Activated CD8-positive, alpha-beta memory T cell treated with anti-CD3 and anti-CD28 coated beads, Interleukin-2, amount 10 ng/mL, durations not matched to agents 7 days and 5 days (primary cell): Measurements from ENCODE around the gene DSG3. TPM values are rescaled to one million over a fixed set of nuclear protein-coding genes. Genes with fewer than 3 reads are reported as not detected.

Source experiments
- ATAC-seq: fragments of 150-1000 bp; cut with Tn5 transposase; one replicate; pipeline ENCODE4 v1.10.0; 2021; ENCODE audit warnings: moderate library complexity
- CTCF ChIA-PET: fragments of 350-600 bp; sonication (Branson Sonifier 250); formaldehyde crosslinking; loops from one replicate; lab custom pipeline; 2021; ENCODE audit warnings: antibody characterized with exemption; lab: Charles Lee
- DNase-seq: peaks from one replicate; pipeline ENCODE4 v3.0.0-alpha.2; 2020
- H3K27ac Mint-ChIP-seq: one replicate; pipeline ENCODE4 v1.8.0; 2021; ENCODE audit warnings: mild to moderate bottlenecking, mixed read lengths
- H3K27me3 Mint-ChIP-seq: one replicate; pipeline ENCODE4 v1.8.0; 2021; ENCODE audit warnings: mixed read lengths
- H3K36me3 Mint-ChIP-seq: one replicate; pipeline ENCODE4 v1.8.0; 2021; ENCODE audit warnings: mild to moderate bottlenecking, mixed read lengths
- H3K4me1 Mint-ChIP-seq: one replicate; pipeline ENCODE4 v1.8.0; 2021; ENCODE audit warnings: mixed read lengths
- H3K4me3 Mint-ChIP-seq: one replicate; pipeline ENCODE4 v1.8.0; 2021; ENCODE audit warnings: mild to moderate bottlenecking, moderate library complexity, mixed read lengths
- H3K9me3 Mint-ChIP-seq: one replicate; pipeline ENCODE4 v1.8.0; 2022; ENCODE audit warnings: low read depth, mixed read lengths
- total RNA-seq, 2 experiments: library from RNA; stranded (reverse); gene quantifications; one replicate each; pipeline ENCODE4 v1.2.3, GENCODE V29; 2021

The DSG3 gene
- total RNA-seq, 2 experiments from 2014 or later = not detected

- DNase-seq (no peak), ATAC-seq (no peak)
- H3K9me3 Mint-ChIP-seq = peaks cover 2% of the 10 kb centered on the region
- CTCF ChIA-PET = no interaction called here
- no peaks in the 10 kb centered on the region for H3K27me3 Mint-ChIP-seq
- no peaks in the 10 kb centered on the region for H3K36me3 Mint-ChIP-seq
- H3K4me1 Mint-ChIP-seq = no peaks in the 10 kb centered on the region
- H3K4me3 Mint-ChIP-seq = no peak overlapping the region
- no peak overlapping the region for H3K27ac Mint-ChIP-seq
Observed at GRCh38 chr18:31440787-31441186, 6.8 kb upstream of the DSG3 start.

- CTCF ChIA-PET = no interaction called here
- H3K36me3 Mint-ChIP-seq = no peaks in the 10 kb centered on the region
- peaks cover 2% of the 10 kb centered on the region for H3K9me3 Mint-ChIP-seq
- H3K4me3 Mint-ChIP-seq = no peak overlapping the region
- no peaks in the 10 kb centered on the region for H3K4me1 Mint-ChIP-seq
- DNase-seq (no peak), ATAC-seq (no peak)
- H3K27me3 Mint-ChIP-seq = no peaks in the 10 kb centered on the region
- H3K27ac Mint-ChIP-seq = no peak overlapping the region
Observed at GRCh38 chr18:31441493-31441892, 6.0 kb upstream of the DSG3 start.

GRCh38 chr18:31444142-31444541 is 3.4 kb upstream of the DSG3 start:
- ATAC-seq = no peak
- H3K9me3 Mint-ChIP-seq = peaks cover 2% of the 10 kb centered on the region
- H3K27me3 Mint-ChIP-seq = no peaks in the 10 kb centered on the region
- no peak for DNase-seq
- CTCF ChIA-PET = no interaction called here
- H3K27ac Mint-ChIP-seq = no peak overlapping the region
- H3K36me3 Mint-ChIP-seq = no peaks in the 10 kb centered on the region
- no peak overlapping the region for H3K4me3 Mint-ChIP-seq
- no peaks in the 10 kb centered on the region for H3K4me1 Mint-ChIP-seq

- ATAC-seq (no peak), DNase-seq (no peak)
- no peak overlapping the region for H3K27ac Mint-ChIP-seq
- H3K27me3 Mint-ChIP-seq = no peaks in the 10 kb centered on the region
- H3K36me3 Mint-ChIP-seq = no peaks in the 10 kb centered on the region
- CTCF ChIA-PET = no interaction called here
- H3K4me1 Mint-ChIP-seq = no peaks in the 10 kb centered on the region
- no peaks in the 10 kb centered on the region for H3K9me3 Mint-ChIP-seq
- H3K4me3 Mint-ChIP-seq = no peak overlapping the region
Observed at GRCh38 chr18:31445908-31446307, 1.6 kb upstream of the DSG3 start.

- no peaks in the 10 kb centered on the region for H3K9me3 Mint-ChIP-seq
- H3K36me3 Mint-ChIP-seq = no peaks in the 10 kb centered on the region
- no peak overlapping the region for H3K4me3 Mint-ChIP-seq
- no peaks in the 10 kb centered on the region for H3K27me3 Mint-ChIP-seq
- no peaks in the 10 kb centered on the region for H3K4me1 Mint-ChIP-seq
- no peak for DNase-seq
- CTCF ChIA-PET = no interaction called here
- ATAC-seq = no peak
- H3K27ac Mint-ChIP-seq = no peak overlapping the region
Observed at GRCh38 chr18:31446854-31447253, 687 bp upstream of the DSG3 start.

- ATAC-seq (no peak), DNase-seq (no peak)
- no peaks in the 10 kb centered on the region for H3K36me3 Mint-ChIP-seq
- H3K4me1 Mint-ChIP-seq = no peaks in the 10 kb centered on the region
- H3K9me3 Mint-ChIP-seq = peaks cover 2% of the 10 kb centered on the region
- H3K27ac Mint-ChIP-seq = no peak overlapping the region
- no peak overlapping the region for H3K4me3 Mint-ChIP-seq
- H3K27me3 Mint-ChIP-seq = no peaks in the 10 kb centered on the region
- CTCF ChIA-PET = no interaction called here
Observed at GRCh38 chr18:31450409-31450808, 2.9 kb downstream of the DSG3 start.

- H3K36me3 Mint-ChIP-seq = no peaks in the 10 kb centered on the region
- H3K4me1 Mint-ChIP-seq = no peaks in the 10 kb centered on the region
- no peak for DNase-seq
- no peak overlapping the region for H3K27ac Mint-ChIP-seq
- CTCF ChIA-PET = no interaction called here
- no peak for ATAC-seq
- no peaks in the 10 kb centered on the region for H3K27me3 Mint-ChIP-seq
- no peak overlapping the region for H3K4me3 Mint-ChIP-seq
- peaks cover 2% of the 10 kb centered on the region for H3K9me3 Mint-ChIP-seq
Observed at GRCh38 chr18:31451625-31452024, 4.1 kb downstream of the DSG3 start.

GRCh38 chr18:31454066-31454708 is 6.6 kb downstream of the DSG3 start:
- ATAC-seq = no peak
- no peaks in the 10 kb centered on the region for H3K36me3 Mint-ChIP-seq
- no peaks in the 10 kb centered on the region for H3K27me3 Mint-ChIP-seq
- DNase-seq = no peak
- CTCF ChIA-PET = no interaction called here
- H3K9me3 Mint-ChIP-seq = peaks cover 2% of the 10 kb centered on the region
- H3K27ac Mint-ChIP-seq = no peak overlapping the region
- no peak overlapping the region for H3K4me3 Mint-ChIP-seq
- H3K4me1 Mint-ChIP-seq = no peaks in the 10 kb centered on the region

GRCh38 chr18:31469629-31470028 is 22.1 kb downstream of the DSG3 start:
- CTCF ChIA-PET = interaction anchor here (1.1 kb wide), 1 partner anchor 8 kb away, joined by 4 read pairs; no protein-coding TSS in a partner anchor

GRCh38 chr18:31478688-31479087 is 31.1 kb downstream of the DSG3 start:
- Mint-ChIP-seq H3K4me3 (no peak overlapping the region), H3K36me3 (no peaks in the 10 kb centered on the region), H3K27me3 (no peaks in the 10 kb centered on the region), H3K27ac (no peak overlapping the region), H3K9me3 (peaks cover 2% of the 10 kb centered on the region), H3K4me1 (no peaks in the 10 kb centered on the region)
- no peak for ATAC-seq
- CTCF ChIA-PET = no interaction called here
- no peak for DNase-seq

More at GRCh38 chr18:31469629-31470028, 22.1 kb downstream of the DSG3 start:
- H3K36me3 Mint-ChIP-seq = no peaks in the 10 kb centered on the region
- H3K27me3 Mint-ChIP-seq = no peaks in the 10 kb centered on the region
- DNase-seq (no peak), ATAC-seq (no peak)
- no peaks in the 10 kb centered on the region for H3K9me3 Mint-ChIP-seq
- H3K4me1 Mint-ChIP-seq = no peaks in the 10 kb centered on the region
- no peak overlapping the region for H3K27ac Mint-ChIP-seq
- no peak overlapping the region for H3K4me3 Mint-ChIP-seq

- ATAC-seq = no peak
- CTCF ChIA-PET = no interaction called here
- DNase-seq = no peak
- no peaks in the 10 kb centered on the region for H3K9me3 Mint-ChIP-seq
- H3K4me1 Mint-ChIP-seq = no peaks in the 10 kb centered on the region
- no peaks in the 10 kb centered on the region for H3K27me3 Mint-ChIP-seq
- H3K4me3 Mint-ChIP-seq = no peak overlapping the region
- no peaks in the 10 kb centered on the region for H3K36me3 Mint-ChIP-seq
- H3K27ac Mint-ChIP-seq = no peak overlapping the region
Observed at GRCh38 chr18:31482051-31482450, 34.5 kb downstream of the DSG3 start.

GRCh38 chr18:31483396-31483795 is 35.9 kb downstream of the DSG3 start:
- ATAC-seq (no peak), DNase-seq (no peak)
- no peaks in the 10 kb centered on the region for H3K36me3 Mint-ChIP-seq
- no peaks in the 10 kb centered on the region for H3K4me1 Mint-ChIP-seq
- H3K27me3 Mint-ChIP-seq = no peaks in the 10 kb centered on the region
- no peaks in the 10 kb centered on the region for H3K9me3 Mint-ChIP-seq
- CTCF ChIA-PET = no interaction called here
- no peak overlapping the region for H3K27ac Mint-ChIP-seq
- no peak overlapping the region for H3K4me3 Mint-ChIP-seq

- no peaks in the 10 kb centered on the region for H3K9me3 Mint-ChIP-seq
- H3K27ac Mint-ChIP-seq = no peak overlapping the region
- ATAC-seq = no peak
- CTCF ChIA-PET = no interaction called here
- DNase-seq = no peak
- H3K36me3 Mint-ChIP-seq = no peaks in the 10 kb centered on the region
- H3K4me1 Mint-ChIP-seq = no peaks in the 10 kb centered on the region
- H3K27me3 Mint-ChIP-seq = no peaks in the 10 kb centered on the region
- no peak overlapping the region for H3K4me3 Mint-ChIP-seq
Observed at GRCh38 chr18:31484461-31484860, 36.9 kb downstream of the DSG3 start.

- no peaks in the 10 kb centered on the region for H3K9me3 Mint-ChIP-seq
- DNase-seq (no peak), ATAC-seq (no peak)
- no peak overlapping the region for H3K27ac Mint-ChIP-seq
- CTCF ChIA-PET = no interaction called here
- peaks cover 2% of the 10 kb centered on the region for H3K27me3 Mint-ChIP-seq
- no peaks in the 10 kb centered on the region for H3K4me1 Mint-ChIP-seq
- H3K36me3 Mint-ChIP-seq = no peaks in the 10 kb centered on the region
- no peak overlapping the region for H3K4me3 Mint-ChIP-seq
Observed at GRCh38 chr18:31486165-31486564, 38.6 kb downstream of the DSG3 start.
